Glomerular endothelial cell (primary cell): ENCODE results near the gene COQ8B. TPM values are rescaled to one million over a fixed set of nuclear protein-coding genes. Genes with fewer than 3 reads are reported as not detected.
"Not testable (repeated sequence)": the region's sequence is repeated elsewhere in the genome, so short reads cannot be mapped to it uniquely, and the experiment has no call there.

Experiments
- DNase-seq: peaks from one replicate; pipeline ENCODE4 v3.0.0-alpha.2; 2011; ENCODE audit warnings: low read depth, low spot score; ENCODE audit errors: extremely low read depth
- total RNA-seq: library from RNA; depleted of rRNA; stranded (reverse); fragments of >200 nt; gene quantifications from 2 replicates; pipeline ENCODE4 v1.2.3, GENCODE V29; 2015

The COQ8B gene
- total RNA-seq, 1 donor from 2014 or later: 10.2 TPM

DNA sequence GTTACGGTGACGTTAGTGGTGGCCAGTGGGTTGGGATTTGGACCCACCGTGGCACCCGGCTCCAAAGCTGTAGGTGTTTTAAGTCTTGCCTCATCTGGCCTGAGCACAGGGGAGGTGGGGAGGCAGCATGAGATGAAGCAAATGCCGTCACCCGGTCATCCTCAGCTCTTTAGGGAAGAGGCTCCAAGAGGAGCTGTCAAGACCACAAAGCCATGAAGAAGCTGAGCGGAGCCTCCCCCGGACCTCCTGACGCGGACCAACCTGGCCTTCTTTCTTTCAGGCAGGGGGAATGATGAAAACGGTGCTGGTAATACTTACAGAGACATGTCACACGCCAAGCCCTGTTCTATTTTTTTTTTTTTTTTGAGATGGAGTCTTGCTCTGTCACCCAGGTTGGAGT is 26.2 kb upstream of the COQ8B start:
- DNase-seq: no peak

DNA sequence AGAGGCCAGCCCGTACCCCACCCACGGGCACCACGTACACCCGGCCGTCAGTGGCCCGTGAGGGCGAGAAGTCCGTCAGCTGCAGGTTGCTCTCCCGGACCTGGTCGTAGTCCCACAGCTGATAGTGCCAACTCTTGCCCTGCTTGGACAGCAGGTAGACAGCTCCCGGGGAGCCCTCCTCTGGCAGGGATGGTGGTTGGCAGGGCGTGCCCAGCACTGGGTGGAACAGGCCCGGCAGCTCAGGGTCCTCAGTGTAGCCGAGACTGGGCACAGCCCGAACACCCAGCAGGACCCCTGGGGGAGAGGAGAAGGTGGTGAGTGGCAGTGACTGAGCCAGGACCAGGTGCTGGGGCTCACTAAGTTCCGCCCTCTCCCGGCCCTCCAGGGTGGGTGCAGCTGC is 25.8 kb upstream of the COQ8B start:
- no peak for DNase-seq

DNA sequence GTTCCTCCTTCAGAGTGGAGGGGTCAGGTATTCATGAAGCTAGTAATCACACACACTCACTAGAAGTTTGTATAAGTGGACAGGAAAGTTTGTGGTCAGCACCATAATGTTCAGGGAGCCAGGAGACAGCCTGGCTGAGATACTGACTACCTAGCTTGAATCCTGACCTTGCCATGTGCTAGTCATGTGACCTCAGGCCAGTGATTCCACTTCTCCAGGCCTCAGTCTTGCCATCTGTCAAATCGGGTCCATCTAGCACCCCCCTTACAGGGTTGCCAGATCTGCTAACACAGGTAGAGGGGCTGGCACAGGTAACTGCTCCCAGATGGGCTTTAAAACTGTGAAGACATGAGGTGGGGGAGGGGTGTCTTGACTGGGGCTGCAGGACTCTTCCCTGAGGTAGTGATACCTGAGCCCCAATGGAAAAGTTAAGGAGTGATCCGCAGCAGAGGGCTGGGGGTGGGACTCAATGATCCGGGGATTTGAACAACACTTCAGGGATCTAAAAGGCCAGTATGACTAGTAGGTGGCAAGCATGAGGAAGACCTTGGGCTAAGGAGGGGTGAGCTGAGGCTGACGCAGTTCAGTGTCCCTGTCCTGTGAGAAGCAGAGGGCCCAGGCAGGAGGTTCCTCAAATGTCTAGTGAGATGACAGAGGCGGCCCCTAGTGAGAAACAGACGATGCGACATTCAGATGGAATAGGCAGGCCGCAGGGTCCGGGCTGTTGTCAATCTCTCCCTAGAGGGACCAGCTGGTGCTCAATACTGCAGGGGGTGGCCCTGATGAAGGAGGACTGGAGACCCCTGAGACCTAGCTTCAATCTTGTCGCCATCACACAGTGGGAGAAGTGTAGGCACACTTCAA is 25.1 kb upstream of the COQ8B start:
- no peak for DNase-seq

DNA sequence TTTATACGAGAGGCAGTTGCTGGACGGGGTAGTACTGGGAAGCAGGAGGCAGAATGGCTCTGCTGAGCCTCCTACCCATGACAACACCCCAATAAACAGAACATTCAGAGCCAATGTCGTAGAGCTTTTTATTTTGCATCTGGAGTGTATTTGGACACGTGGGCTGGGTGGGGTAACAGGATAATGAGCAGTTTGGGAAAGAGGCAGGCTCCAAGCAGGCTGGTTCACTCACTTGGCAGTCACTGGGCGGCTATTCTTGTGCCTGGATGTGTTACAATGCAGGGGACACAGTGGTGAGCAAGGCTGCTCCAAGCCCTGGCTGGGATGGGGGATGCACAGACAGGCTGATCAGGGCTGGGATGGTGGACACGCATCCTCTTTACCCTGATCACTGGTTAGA is 24.1 kb upstream of the COQ8B start:
- DNase-seq: no peak

DNA sequence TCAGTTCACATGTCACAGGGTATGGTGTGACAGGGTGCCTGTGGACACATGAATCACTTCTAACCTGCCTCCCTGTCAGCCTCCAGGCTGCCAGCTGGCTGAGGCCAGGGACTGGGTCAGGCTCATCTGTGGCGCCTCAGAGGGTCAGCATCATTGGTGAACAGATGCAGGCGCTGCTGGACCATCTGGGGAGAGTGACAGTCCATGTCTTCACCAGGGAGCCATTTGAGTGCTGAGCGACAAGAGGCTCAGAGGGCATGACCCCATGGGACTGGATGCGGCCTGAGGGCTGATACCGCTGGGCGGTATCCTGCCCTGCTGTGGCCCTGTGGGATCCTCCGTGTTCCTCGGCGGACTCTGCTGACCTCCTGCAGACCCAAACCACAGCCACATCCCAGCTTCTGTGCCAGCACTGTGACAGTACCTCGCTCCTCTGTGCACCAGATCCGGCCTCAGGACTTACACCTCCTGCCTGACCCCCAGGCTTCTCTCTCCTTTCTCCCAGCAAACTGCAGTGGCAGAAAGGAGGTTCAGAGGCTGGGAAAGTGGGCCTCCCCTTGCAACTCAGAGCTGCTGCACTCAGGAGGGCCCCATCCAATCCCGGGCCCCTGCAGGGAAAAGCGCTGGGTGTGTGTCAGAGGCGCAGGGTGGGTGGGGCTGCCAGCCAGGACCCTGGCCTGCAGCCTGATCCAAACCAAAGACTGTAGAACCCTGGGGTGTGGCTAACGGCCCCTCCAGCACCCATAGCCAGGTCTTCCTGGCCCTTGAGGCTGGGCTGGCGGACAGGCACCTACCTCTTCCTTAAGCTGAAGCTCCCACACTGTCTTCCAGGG is 23.4 kb upstream of the COQ8B start:
- DNase-seq: no peak

DNA sequence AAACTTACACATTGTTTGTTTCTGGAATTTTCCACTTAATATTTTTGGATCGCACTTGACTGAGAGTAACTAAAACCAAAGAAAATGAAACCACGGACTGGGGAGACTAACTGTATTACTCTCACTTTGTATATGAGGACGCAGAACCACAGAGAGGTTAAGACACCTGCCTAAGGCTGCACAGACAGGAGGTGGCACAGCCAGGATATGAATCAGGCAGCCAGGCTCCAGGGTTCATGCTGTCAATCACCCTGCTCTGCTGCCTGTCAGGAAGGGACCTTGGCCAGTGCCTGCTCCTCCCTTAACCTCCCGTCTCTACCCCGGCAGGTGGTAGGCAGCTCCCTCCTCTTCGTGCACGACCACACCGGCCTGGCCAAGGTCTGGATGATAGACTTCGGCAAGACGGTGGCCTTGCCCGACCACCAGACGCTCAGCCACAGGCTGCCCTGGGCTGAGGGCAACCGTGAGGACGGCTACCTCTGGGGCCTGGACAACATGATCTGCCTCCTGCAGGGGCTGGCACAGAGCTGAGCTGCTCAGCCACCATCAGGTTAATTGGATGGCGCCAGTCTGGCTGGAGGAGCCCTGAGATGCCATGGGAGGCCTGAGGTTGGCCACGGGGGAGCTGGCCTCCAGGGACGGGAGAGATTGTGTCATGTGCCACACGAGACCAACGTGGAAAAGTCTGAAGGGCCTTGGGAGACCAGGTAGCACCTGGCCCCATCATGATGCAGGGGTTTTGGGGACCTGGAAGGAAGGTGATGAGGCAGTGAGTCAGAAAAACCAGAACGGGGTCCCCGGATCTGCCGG is 22.5 kb upstream of the COQ8B start:
- no peak for DNase-seq

DNA sequence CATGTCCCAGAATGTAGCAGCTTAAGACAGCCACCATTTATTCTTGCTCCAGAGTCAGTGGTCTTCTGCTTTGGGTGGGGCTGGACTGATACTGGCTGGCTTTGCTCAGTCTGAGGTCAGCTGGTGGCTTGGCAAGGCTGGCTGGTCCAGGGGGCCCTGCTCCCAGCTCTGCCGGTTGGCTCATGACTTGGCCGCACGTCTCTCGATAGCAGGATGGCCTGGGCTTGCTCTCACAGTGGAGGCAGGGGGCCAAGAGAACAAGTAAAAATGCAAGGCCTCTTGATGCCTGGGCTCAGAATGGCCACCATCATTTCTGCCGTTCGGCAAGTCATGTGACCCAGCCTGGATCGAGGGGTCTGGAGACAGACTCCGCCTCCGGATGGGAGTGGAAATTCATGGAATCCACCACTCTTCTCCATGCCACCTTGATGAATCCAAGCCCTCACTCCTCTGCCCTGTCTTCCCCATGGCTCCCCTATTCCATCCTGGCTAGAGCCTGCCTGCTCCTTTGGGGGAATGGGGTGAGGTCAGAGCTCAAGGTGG is 20.5 kb upstream of the COQ8B start:
- DNase-seq: no peak

DNA sequence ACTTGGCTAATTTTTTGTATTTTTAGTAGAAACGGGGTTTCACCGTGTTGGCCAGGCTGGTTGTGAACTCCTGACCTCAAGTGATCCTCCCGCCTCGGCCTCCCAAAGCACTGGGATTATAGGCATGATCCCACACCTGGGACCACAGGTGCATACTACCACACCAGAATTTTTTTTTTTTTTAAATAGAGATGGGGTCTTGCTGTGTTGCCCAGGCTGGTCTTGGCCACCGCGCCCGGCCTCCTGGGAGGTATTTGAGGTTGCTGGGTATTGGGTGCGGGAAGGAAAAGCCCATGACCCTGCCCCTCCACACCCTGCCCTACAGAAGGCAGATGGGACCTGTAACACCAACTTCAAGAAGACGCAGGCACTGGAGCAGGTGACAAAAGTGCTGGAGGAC is 20.0 kb upstream of the COQ8B start:
- DNase-seq: no peak

DNA sequence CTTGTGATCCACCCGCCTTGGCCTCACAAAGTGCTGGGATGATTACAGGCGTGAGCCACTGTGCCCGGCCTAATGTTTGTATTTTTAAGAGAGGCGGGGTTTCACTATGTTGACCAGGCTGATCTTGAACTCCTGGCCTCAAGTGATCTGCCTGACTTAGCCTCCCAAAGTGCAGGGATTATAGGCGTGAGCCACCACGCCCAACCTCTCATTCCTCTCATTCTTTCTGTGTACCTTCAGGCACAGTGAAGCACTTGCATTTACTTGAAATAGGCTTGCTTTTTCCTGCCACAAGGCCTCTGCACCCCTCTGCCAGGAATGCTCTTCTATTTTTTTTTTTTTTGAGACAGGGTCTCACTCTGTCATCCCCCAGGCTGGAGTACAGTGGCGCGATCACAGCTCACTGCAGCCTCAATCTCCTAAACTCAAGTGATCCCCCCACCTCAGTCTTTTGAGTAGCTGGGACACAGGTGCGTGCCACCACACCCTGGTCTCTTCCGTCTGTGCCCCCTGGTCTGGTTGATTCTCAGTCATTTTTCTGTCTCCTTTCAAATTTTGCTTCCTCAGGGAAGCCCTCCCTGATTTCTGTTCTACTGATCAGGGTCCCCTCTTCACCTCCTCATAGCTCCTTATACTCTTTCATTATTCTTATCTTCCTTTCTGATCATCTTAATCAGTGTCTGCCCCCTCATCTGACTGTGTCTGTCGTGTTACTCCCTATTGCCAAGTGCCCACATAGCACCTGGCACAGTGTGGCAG is 18.5 kb upstream of the COQ8B start:
- DNase-seq: no peak

DNA sequence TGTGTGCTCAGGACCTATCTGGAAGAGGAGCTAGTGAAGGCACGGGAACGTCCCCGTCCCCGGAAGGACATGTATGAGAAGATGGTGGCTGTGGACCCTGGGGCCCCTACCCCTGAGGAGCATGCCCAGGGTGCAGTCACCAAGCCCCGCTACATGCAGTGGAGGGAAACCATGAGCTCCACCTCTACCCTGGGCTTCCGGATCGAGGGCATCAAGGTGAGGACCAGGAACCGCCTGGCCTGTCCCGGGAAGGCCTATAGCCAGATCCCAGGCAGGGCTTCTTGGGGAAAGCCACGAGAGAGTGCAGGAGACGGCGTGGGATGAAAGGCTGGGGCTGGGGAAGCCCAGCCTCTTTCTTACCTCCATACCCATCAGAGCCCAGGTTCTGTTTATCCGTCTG is 16.5 kb upstream of the COQ8B start:
- no peak for DNase-seq

DNA sequence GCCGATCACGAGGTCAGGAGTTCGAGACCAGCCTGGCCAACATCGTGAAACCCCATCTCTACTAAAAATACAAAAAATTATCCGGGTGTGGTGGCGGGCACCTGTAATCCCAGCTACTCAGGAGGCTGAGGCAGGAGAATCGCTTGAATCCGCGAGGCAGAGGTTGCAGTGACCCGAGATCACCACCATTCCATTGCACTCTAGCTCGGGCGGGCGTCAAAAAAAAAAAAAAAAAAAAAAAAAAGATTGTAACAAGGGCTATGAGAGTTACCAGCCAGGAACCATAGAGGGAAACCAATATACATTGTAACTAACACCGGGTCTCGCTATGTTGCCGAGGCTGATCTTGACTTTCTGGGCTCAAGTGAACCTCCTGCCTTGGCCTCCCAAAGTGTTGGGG is 15.6 kb upstream of the COQ8B start:
- DNase-seq: not testable (repeated sequence)

DNA sequence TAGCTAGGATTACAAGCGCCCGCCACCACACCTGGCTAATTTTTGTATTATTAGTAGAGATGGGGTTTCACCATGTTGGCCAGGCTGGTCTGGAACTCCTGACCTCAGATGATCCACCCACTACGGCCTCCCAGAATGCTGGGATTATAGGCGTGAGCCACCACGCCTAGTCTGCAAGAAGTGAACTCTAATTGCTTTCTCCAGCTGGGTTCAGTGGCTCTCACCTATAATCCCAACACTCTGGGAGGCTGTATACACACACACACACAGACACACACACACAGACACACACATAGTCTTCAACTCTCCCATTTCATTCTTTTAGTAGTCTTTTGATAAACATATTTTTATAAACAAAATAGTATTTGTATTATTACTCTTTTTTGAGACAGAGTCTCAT is 13.4 kb upstream of the COQ8B start:
- DNase-seq: not testable (repeated sequence)

DNA sequence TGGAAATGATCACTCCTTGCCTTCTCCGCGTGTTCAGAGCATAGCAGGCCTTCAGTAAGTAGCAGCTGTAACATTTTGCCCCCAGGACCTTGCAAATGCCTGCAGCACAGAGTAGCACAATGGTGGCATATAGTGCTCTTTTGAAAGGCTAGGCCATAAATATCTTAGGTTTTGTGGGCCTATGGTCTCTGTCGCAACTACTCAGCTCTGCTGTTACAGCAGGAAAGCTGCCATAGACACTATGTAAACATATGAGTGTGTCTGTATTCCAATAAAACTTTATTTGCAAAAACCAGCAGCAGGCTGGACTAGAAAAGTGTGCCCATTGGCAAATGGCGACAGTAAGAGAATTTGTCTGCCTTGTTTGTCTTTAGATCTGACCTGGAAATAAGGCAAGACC is 9.6 kb upstream of the COQ8B start:
- DNase-seq: no peak

DNA sequence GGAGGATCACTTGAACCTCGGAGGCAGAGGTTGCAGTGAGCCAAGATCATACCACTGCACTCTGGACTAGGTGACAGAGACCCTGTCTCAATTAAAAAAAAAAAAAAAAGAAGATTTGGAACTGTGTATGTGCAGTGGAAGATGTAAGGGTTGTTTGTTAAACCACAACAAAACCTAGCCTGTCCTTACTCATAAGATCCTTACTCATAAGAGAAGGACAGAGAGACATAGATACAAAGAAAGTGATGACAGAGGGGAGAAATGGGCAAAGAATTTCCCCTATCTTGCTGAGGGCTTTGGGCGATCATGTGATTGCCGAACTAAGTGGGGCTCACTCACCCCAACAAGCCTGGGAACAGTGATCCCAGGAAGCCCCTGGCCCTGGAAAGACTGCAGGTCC is 8.2 kb upstream of the COQ8B start:
- no peak for DNase-seq

DNA sequence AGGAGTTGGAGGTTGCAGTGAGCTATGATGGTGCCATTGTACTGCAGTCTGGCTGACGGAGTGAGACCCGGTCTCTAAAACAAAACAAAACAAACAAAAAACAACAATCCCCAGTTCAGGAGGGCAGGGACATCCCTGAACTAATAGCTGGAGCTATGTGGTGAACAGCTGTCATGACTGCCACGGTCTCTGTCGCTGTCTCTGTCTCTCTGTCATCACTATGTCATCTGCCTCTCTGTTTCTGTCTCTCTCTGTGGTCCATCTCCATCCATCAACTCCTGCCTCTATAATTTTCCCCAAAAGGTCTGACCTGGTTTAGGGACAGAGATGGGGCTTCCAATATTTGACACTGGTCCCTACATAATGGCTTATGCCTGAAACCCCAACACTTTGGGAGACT is 7.6 kb upstream of the COQ8B start:
- no peak for DNase-seq

DNA sequence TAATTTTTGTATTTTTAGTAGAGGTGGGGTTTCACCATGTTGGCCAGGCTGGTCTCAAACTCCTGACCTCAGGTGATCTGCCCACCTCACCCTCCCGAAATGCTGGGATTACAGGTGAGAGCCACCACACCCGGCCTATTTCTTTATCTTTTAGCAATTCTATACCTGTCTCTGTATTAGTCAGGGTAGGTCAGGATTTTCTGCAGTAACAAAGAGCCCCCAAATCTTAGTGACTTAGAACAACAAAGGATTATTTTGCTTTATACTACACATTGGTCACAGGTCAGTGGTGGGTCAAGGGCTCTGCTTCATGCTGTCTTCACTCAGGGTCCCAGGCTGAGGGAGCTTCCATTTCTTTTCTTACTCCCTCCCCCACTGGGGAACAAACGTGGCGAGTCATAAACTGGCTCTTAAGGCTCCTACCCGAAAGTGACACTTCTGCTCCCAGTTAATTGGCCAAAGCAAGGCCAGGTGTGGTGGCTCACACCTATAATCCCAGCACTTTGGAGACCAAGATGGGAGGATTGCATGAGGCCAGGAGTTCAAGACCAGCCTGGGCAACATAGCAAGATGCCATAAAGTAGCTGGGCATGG is 7.1 kb upstream of the COQ8B start:
- no peak for DNase-seq

DNA sequence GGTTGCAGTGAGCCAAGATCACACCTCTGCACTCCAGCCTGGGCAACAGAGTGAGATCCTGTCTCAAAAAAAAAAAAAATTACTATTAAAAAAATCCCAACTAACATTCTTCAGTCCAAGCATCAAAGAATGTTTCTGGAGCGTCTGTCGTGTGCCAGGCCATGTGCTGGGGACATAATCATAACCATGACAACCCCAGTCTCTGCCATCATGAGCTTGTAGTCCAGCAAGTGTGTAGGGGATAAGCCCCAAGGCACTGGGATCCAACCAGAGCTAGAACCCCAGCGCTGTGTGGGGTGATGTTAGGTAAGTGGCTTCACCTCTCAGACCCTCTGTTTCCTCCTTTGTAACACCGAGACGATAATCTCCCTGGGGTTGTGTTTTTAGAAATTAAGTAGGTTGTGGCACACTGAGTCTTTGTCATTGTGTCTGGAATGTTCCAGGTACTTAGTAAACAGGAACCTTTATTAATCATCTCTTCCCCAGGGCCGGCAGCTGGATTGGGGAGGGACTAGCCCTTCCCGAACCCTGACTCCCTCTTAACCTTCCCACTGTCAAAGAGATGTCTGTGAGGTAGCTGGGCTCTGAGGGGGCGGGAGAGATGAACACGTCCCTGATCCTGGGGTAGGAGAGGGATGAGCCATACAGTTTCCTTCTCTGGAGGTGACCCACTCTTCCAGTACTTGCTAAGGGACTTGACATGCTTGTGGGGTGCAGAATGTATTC is 5.4 kb upstream of the COQ8B start:
- peak; percentile 39 for DNase-seq

DNA sequence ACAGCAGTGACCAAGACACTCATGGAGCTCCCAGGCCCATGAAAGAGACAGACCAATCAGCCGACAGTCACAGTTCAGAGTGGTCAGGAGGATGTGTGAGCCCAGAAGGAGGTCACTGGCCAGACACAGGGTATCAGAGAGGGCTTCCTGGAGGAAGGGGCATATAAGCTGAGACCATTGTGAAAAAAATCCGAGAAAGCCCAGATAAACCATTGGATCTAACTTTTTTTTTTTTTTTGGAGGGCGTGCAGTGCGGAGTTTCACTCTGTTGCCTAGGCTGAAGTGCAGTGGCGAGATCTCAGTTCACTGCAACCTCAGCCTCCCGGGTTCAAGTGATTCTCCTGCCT is 4.4 kb upstream of the COQ8B start:
- DNase-seq: no peak

DNA sequence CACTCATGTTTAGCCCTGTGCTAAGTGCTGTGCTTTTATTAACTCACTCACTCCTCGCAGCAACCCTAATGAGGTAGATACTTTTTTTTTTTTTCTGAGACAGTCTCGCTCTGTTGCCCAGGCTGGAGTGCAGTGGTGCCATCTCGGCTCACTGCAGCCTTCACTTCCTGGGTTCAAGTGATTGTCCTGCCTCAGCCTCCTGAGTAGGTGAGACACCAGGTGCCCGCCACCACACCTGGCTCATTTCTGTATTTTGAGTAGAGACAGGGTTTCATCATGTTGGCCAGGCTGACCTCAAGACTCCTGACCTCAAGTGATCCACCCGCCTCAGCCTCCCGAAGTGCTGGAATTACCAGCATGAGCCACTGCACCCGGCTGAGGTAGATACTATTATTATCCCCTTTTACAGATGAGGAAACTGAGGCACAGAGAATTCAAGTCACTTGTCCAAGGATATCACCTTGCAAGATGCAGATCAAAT is 2.8 kb upstream of the COQ8B start:
- DNase-seq: no peak
